ENCODE data around the gene D2HGDH. TPM values are rescaled to one million over a fixed set of nuclear protein-coding genes. Genes with fewer than 3 reads are reported as not detected.

The D2HGDH gene
- total and polyA plus RNA-seq, 2 of the 13 experiments (the other 11 are each of a cell fraction or from before 2014, with no cell fraction given), result 19.2 to 20.3 TPM

- peak; percentile 45; the same call in 1 of the 2 replicates for TF ChIP-seq MYPOP (CRISPR knock-in tag; IDR thresholded peaks at IDR 0.05)
- TF ChIP-seq ZNF557 (CRISPR knock-in tag; IDR thresholded peaks at IDR 0.05), result peak; percentile 93; the same call in 1 of the 2 replicates
- TF ChIP-seq ZC3H4 (CRISPR knock-in tag; IDR thresholded peaks at IDR 0.05; ENCODE audit: borderline replicate concordance), result peak; percentile 92
- no peak for TF ChIP-seq IKZF1 (IDR thresholded peaks at IDR 0.05)
- TF ChIP-seq ZNF550 (CRISPR knock-in tag; IDR thresholded peaks at IDR 0.05; ENCODE audit: borderline replicate concordance), result no peak
- peak; percentile 65; the same call in 1 of the 2 replicates for TF ChIP-seq ELF4 (CRISPR knock-in tag; IDR thresholded peaks at IDR 0.05; ENCODE audit: borderline replicate concordance)
- peak; percentile 42; the same call in 1 of the 2 replicates for TF ChIP-seq TMF1 (CRISPR knock-in tag; IDR thresholded peaks at IDR 0.05; ENCODE audit: low read depth)
- no peak; the same call in 1 of the 2 replicates for TF ChIP-seq ZNF879 (CRISPR knock-in tag; IDR thresholded peaks at IDR 0.05)
- TF ChIP-seq NCOA1 (CRISPR knock-in tag; IDR thresholded peaks at IDR 0.05), result no peak
- peak; percentile 69; the same call in 1 of the 2 replicates for TF ChIP-seq ZBTB37 (CRISPR knock-in tag; IDR thresholded peaks at IDR 0.05)
- peak; percentile 98 for TF ChIP-seq POLR2G (IDR thresholded peaks at IDR 0.05; ENCODE audit: low read depth, low read length)
- TF ChIP-seq MAF1 (CRISPR knock-in tag; IDR thresholded peaks at IDR 0.05; ENCODE audit: borderline replicate concordance), result peak; percentile 94; the same call in 1 of the 2 replicates
- TF ChIP-seq CSRNP2 (CRISPR knock-in tag; conservative IDR thresholded peaks at IDR 0.05; ENCODE audit: low read depth), result no peak
- no peak for TF ChIP-seq MLLT10 (CRISPR knock-in tag; IDR thresholded peaks at IDR 0.05)
- no peak for TF ChIP-seq ZNF432 (CRISPR knock-in tag; IDR thresholded peaks at IDR 0.05; ENCODE audit: borderline replicate concordance)
- peak; percentile 32; the same call in 1 of the 2 replicates for TF ChIP-seq ZNF460 (CRISPR knock-in tag; IDR thresholded peaks at IDR 0.05; ENCODE audit: borderline replicate concordance)
- TF ChIP-seq YEATS4 (CRISPR knock-in tag; IDR thresholded peaks at IDR 0.05; ENCODE audit: borderline replicate concordance), result peak; percentile 89
- TF ChIP-seq ZNF234 (CRISPR knock-in tag; conservative IDR thresholded peaks at IDR 0.05), result no peak
- TF ChIP-seq HNF1A (IDR thresholded peaks at IDR 0.05; ENCODE audit: low read depth), result 0 out of 2 replicates have a peak, but pooled peaks have one; percentile 20
- peak; percentile 64; the same call in 1 of the 2 replicates for TF ChIP-seq HNF1A (CRISPR knock-in tag; IDR thresholded peaks at IDR 0.05; ENCODE audit: borderline replicate concordance)
- no peak for TF ChIP-seq TCF7 (IDR thresholded peaks at IDR 0.05; ENCODE audit: low read depth)
- TF ChIP-seq ZSCAN9 (CRISPR knock-in tag; IDR thresholded peaks at IDR 0.05; ENCODE audit: borderline replicate concordance), result peak; percentile 90
Measured at GRCh38 chr2:241770185-241770935, 35.9 kb downstream of the D2HGDH start (continued).

Data from HepG2 (cell line).